ENCODE results near the gene ZMAT5.

- TF ChIP-seq EZH2 (IDR thresholded peaks at IDR 0.05; ENCODE audit: borderline replicate concordance, low read length) (no peak), CTCF (conservative IDR thresholded peaks at IDR 0.05 in 1 of 2, IDR thresholded peaks at IDR 0.05 in 1 of 2; ENCODE audit: extremely low read depth in 1 of 2, insufficient read depth in 1 of 2, low read depth in 1 of 2, low read length in 2 of 2) (no peak)
These were observed 1.4 kb upstream of the ZMAT5 start for GRCh38 chr22:29768052-29768693.
